MM.1S (cell line): ENCODE data around the gene LY6G6C.

ENCODE experiments used
- EZH2phosphoT487 ChIP-seq: fragments of 300-600 bp; sonication (generic); IDR thresholded peaks from 2 replicates; pipeline ENCODE4 v1.6.1; 2018; ENCODE audit warnings: antibody characterized with exemption, low read length
- TF ChIP-seq, protein P1 (sequence below): fragments of 300-600 bp; sonication (generic); IDR thresholded peaks from 2 replicates; pipeline ENCODE4 v1.5.1; 2016; ENCODE audit warnings: antibody characterized with exemption, low read length, mixed read lengths

DNA sequence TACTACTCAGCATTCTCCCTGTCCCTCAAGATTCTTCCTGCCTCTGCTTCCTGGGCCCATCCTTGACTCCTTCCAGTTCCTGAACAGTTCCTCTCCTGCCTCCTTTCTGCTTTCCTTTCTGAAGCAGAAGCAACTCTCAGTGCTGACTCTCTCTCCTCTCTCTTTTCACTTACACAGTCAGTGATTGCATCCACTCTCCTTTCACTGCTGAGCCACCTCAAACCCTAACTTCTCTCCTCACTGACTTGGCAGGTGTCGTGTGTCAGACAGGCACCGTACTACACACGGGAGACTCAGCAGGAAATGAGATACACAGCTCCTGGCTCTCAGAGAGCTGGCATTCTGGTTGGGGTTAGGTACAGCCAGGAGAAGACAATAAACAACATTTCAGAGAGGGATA is 24.0 kb downstream of the LY6G6C start:
- TF ChIP-seq, protein P1, sequence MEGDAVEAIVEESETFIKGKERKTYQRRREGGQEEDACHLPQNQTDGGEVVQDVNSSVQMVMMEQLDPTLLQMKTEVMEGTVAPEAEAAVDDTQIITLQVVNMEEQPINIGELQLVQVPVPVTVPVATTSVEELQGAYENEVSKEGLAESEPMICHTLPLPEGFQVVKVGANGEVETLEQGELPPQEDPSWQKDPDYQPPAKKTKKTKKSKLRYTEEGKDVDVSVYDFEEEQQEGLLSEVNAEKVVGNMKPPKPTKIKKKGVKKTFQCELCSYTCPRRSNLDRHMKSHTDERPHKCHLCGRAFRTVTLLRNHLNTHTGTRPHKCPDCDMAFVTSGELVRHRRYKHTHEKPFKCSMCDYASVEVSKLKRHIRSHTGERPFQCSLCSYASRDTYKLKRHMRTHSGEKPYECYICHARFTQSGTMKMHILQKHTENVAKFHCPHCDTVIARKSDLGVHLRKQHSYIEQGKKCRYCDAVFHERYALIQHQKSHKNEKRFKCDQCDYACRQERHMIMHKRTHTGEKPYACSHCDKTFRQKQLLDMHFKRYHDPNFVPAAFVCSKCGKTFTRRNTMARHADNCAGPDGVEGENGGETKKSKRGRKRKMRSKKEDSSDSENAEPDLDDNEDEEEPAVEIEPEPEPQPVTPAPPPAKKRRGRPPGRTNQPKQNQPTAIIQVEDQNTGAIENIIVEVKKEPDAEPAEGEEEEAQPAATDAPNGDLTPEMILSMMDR = no peak
- no peak for TF ChIP-seq EZH2phosphoT487
